ENCODE results near the gene LARP6. TPM values are rescaled to one million over a fixed set of nuclear protein-coding genes. Genes with fewer than 3 reads are reported as not detected.

LARP6 gene
- total and polyA plus RNA-seq, 8 donors: 7.7 to 17.8 (median 13.8) TPM

DNA sequence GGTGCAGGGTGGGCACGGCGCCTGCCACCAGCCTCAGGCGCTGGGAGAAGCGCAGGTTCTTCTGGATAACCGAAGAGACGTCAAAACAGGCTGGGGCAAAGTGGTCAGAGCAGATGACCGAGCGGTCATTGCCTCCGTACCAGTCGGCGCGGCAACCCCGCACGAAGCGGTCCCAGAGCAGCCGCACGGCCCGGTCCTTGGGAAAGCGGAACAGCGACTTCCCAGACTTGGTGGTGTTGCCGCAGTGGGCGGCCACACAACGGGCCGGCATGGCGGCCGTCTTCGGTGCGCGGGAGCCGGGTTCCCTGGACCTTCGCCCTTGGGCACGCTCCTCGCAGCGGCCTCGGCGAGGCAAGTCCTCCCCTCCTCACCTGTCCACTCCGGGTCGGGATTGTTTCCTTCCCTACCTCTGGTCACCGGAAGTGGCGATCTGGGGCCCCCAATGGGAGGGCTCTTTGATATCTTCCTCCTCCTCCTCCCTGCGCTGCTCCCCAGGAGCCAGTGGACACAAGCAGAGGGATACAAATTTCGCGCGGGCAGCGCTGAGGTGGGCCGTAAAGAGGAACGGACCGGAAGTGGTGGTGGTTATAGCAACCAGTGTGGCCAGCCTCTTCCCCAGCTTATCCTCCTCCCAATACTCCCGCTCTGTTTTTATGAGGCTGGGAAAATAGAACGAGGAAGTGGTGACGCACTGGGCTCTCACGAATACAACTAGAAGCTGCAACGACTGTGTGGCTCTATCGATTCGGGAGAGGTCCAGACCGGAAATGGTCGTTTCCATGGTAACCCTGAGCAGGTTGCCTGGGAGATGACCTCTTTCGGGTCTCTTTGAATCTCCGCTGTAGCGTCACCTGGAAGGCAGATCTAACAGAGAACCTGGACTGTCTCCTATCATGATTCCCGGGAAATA is 38.3 kb upstream of the LARP6 start, which contains the start of the genes LRRC49 and THAP10:
Gene LRRC49, plus strand, starts transcription at position 825 of the 910 bp plus-strand sequence. Its CDS starts 69 bp downstream, at position 894.
Gene THAP10, minus strand, starts transcription at position 432 of the 910 bp plus-strand sequence. Its CDS starts 161 bp downstream, at position 271.
- TF ChIP-seq, protein P1, sequence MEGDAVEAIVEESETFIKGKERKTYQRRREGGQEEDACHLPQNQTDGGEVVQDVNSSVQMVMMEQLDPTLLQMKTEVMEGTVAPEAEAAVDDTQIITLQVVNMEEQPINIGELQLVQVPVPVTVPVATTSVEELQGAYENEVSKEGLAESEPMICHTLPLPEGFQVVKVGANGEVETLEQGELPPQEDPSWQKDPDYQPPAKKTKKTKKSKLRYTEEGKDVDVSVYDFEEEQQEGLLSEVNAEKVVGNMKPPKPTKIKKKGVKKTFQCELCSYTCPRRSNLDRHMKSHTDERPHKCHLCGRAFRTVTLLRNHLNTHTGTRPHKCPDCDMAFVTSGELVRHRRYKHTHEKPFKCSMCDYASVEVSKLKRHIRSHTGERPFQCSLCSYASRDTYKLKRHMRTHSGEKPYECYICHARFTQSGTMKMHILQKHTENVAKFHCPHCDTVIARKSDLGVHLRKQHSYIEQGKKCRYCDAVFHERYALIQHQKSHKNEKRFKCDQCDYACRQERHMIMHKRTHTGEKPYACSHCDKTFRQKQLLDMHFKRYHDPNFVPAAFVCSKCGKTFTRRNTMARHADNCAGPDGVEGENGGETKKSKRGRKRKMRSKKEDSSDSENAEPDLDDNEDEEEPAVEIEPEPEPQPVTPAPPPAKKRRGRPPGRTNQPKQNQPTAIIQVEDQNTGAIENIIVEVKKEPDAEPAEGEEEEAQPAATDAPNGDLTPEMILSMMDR (IDR thresholded peaks at IDR 0.05): no peak
- Histone ChIP-seq H3K27ac (peak within 1 kb of the TSS; percentile 48 to 70), H3K9me3 (no peaks in the 10 kb centered on the region), H3K4me3 (peak within 1 kb of the TSS; percentile 61 to 97), H3K36me3 (no peaks in the 10 kb centered on the region), H3K4me1 (peaks cover 0 to 13% of the 10 kb centered on the region in 2 donors), H3K27me3 (peaks cover 0 to 8% of the 10 kb centered on the region in 2 donors)
- intact Hi-C loops (cut with DNase I): no loop called here
- peak; percentile 96 for ATAC-seq
- DNase-seq: peak; percentile 87 to 94 (median 91)

DNA sequence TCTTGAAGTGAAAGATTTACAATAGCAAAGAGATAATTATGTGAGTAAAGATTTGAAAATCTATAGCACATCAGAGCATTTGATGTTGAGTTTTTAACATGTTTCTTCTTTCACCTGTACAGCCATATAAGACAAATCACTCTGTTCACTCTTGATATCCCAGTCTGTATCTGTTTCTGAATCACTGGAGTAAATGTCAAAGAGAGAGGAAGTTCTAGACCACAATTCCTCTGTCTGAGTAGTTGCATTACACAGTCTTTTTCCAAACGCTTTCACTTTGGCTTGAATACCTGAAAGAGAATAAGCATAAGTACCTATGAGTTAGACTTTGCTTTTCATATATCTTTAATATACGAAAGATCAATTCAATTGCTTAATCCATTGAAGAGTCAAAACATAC is 28.4 kb upstream of the LARP6 start:
- no peaks in the 10 kb centered on the region for H3K9me3 ChIP-seq
- H3K27me3 ChIP-seq: no peaks in the 10 kb centered on the region
- H3K4me3 ChIP-seq: no peak overlapping the region
- no peaks in the 10 kb centered on the region for H3K36me3 ChIP-seq
- no peak for ATAC-seq
- no peaks in the 10 kb centered on the region for H3K4me1 ChIP-seq
- intact Hi-C loops (cut with DNase I): no loop called here
- TF ChIP-seq, protein P1 (IDR thresholded peaks at IDR 0.05): no peak
- no peak overlapping the region for H3K27ac ChIP-seq
- no peak for DNase-seq

DNA sequence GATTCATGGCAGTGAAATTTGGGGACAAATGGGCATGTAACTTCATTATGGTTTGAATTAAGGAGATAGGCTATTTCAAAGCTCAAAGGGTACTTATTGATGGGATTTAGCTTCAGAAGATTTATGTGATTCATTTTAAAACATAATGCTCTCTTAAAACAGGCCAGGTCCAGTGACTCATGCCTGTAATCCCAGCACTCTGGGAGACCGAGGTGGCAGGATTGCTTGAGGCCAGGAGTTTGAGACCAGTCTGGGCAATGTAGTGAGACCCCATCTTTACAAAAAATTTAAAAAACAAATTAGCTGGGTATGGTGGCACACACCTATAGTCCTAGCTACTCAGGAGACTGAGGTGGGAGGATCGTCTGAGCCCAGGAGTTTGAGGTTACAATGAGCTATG is 26.8 kb upstream of the LARP6 start:
- H3K4me1 ChIP-seq: no peaks in the 10 kb centered on the region
- H3K27me3 ChIP-seq: no peaks in the 10 kb centered on the region
- DNase-seq (no peak), ATAC-seq (no peak)
- H3K27ac ChIP-seq: no peak overlapping the region
- TF ChIP-seq, protein P1 (IDR thresholded peaks at IDR 0.05): no peak
- no peaks in the 10 kb centered on the region for H3K36me3 ChIP-seq
- H3K9me3 ChIP-seq: no peaks in the 10 kb centered on the region
- H3K4me3 ChIP-seq: no peak overlapping the region
- intact Hi-C loops (cut with DNase I): no loop called here

GRCh38 chr15:70879401-70879800 is 25.4 kb upstream of the LARP6 start:
- no peaks in the 10 kb centered on the region for H3K36me3 ChIP-seq
- intact Hi-C loops (cut with DNase I): loop anchor here in 1 of 2 donors (10.0 kb wide), 1 partner anchor 55 kb away; no protein-coding TSS in a partner anchor
- H3K4me1 ChIP-seq: no peaks in the 10 kb centered on the region
- TF ChIP-seq, protein P1 (IDR thresholded peaks at IDR 0.05): no peak
- ATAC-seq (no peak), DNase-seq (no peak)
- H3K4me3 ChIP-seq: no peak overlapping the region
- no peaks in the 10 kb centered on the region for H3K9me3 ChIP-seq
- no peak overlapping the region for H3K27ac ChIP-seq
- no peaks in the 10 kb centered on the region for H3K27me3 ChIP-seq

GRCh38 chr15:70876683-70877082 is 22.7 kb upstream of the LARP6 start:
- H3K27me3 ChIP-seq: no peaks in the 10 kb centered on the region
- no peak overlapping the region for H3K4me3 ChIP-seq
- no peaks in the 10 kb centered on the region for H3K4me1 ChIP-seq
- intact Hi-C loops (cut with DNase I): loop anchor here in 1 of 2 donors (10.0 kb wide), 1 partner anchor 52 kb away; no protein-coding TSS in a partner anchor
- no peak overlapping the region for H3K27ac ChIP-seq
- no peaks in the 10 kb centered on the region for H3K36me3 ChIP-seq
- no peaks in the 10 kb centered on the region for H3K9me3 ChIP-seq
- no peak for DNase-seq
- TF ChIP-seq, protein P1 (IDR thresholded peaks at IDR 0.05): no peak
- no peak for ATAC-seq
